ENCODE measurements around the gene FLNB.

FLNB gene

DNA sequence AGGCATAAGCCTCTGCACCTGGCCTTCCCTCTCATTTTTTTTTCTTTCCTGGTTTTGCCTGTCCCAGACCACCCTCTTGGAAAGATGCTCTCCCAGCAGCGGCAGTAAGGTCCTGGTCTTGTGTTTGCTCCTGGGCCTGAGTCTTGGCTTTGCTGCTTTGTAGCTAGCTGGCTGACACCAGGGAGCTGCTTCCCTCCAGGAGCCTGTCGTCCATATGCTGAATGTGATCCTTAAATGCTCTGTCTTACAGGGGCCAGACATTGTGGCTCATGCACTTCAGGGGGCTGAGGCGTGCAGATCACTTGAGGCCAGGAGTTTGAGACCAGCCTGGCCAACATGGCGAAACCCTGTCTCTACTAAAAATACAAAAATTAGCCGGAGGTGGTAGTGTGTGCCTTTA lies 17.2 kb downstream of the FLNB start:
- in situ Hi-C loops (cut with HindIII; ENCODE audit: low pct_ligation_motif_present, low sequenced_read_pairs) = no loop called here

DNA sequence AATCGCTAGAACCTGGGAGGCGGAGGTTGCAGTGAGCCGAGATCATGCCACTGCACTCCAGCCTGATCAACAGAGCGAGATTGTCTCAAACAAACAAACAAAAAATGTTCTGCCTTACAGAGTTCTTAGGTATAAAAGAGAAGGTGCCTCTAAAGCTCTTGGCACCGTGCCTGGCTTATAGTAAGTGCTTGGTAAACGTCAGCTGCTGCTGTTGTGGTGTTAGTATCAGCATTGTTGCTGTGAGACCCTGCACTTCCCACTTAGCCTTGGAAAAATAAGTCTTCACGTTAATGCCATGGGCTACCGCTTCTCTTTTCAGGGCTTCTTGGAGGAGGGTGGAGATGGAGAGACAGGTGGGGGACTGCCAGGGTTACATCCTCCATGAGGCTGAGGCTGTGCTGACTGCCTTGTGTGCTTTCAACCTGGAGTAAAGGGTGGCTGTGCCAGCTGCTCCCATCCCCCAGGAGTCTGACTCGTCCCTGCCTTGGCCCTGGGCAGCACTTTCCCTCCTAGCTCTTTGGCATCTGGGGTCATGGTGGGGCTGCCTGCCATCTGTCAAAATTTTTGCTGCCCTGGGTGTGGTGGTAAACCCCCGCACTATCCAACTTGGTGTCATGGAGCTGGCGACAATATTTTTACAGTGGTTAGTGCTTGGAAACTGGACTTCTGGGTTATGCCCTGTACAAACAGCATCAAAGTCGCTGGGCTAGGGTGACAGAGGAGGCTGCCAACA lies 17.8 kb downstream of the FLNB start:
- Histone ChIP-seq H3K27ac (peak overlapping the region; percentile 6), H3K36me3 (replicated peaks) (peaks cover 2% of the 10 kb centered on the region), H3K4me3 (ENCODE audit: low read depth, low read length) (no peak overlapping the region), H3K27me3 (replicated peaks) (no peaks in the 10 kb centered on the region)
- TF ChIP-seq, protein P1, sequence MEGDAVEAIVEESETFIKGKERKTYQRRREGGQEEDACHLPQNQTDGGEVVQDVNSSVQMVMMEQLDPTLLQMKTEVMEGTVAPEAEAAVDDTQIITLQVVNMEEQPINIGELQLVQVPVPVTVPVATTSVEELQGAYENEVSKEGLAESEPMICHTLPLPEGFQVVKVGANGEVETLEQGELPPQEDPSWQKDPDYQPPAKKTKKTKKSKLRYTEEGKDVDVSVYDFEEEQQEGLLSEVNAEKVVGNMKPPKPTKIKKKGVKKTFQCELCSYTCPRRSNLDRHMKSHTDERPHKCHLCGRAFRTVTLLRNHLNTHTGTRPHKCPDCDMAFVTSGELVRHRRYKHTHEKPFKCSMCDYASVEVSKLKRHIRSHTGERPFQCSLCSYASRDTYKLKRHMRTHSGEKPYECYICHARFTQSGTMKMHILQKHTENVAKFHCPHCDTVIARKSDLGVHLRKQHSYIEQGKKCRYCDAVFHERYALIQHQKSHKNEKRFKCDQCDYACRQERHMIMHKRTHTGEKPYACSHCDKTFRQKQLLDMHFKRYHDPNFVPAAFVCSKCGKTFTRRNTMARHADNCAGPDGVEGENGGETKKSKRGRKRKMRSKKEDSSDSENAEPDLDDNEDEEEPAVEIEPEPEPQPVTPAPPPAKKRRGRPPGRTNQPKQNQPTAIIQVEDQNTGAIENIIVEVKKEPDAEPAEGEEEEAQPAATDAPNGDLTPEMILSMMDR (IDR thresholded peaks at IDR 0.05; ENCODE audit: low read depth, low read length, missing control alignments) = no peak
- DNase-seq = peak; percentile 58
- in situ Hi-C loops (cut with HindIII; ENCODE audit: low pct_ligation_motif_present, low sequenced_read_pairs) = no loop called here

More for the DNA sequence above, 17.2 kb downstream of the FLNB start:
- no peaks in the 10 kb centered on the region for H3K27me3 ChIP-seq (replicated peaks)
- peaks cover 2% of the 10 kb centered on the region for H3K36me3 ChIP-seq (replicated peaks)
- DNase-seq = no peak
- H3K4me3 ChIP-seq (ENCODE audit: low read depth, low read length) = no peak overlapping the region
- no peak overlapping the region for H3K27ac ChIP-seq
- TF ChIP-seq, protein P1 (IDR thresholded peaks at IDR 0.05; ENCODE audit: low read depth, low read length, missing control alignments) = no peak

DNA sequence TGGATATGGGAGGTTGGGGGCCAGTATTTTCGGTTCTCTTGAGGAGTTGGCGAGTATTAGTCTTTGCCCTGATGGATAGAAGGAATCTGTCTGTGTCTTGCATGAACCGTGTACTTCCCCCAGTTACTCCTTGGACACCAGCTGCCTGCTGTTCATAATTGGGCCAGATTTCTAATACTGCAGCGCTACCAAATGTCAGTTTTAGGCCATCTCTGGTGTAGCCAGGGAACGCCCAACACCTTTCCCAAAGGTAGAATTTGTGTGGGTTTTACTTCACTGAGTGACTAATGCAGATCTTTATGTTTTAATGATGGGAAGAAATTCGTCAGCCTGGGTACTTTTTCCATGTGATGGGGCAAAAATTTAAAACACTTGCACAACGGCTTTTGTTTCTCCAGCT lies 18.4 kb downstream of the FLNB start:
- TF ChIP-seq, protein P1 (IDR thresholded peaks at IDR 0.05; ENCODE audit: low read depth, low read length, missing control alignments) = no peak
- Histone ChIP-seq H3K36me3 (replicated peaks) (peaks cover 3% of the 10 kb centered on the region), H3K4me3 (ENCODE audit: low read depth, low read length) (no peak overlapping the region), H3K27me3 (replicated peaks) (no peaks in the 10 kb centered on the region), H3K27ac (no peak overlapping the region)
- in situ Hi-C loops (cut with HindIII; ENCODE audit: low pct_ligation_motif_present, low sequenced_read_pairs) = no loop called here
- DNase-seq = no peak

DNA sequence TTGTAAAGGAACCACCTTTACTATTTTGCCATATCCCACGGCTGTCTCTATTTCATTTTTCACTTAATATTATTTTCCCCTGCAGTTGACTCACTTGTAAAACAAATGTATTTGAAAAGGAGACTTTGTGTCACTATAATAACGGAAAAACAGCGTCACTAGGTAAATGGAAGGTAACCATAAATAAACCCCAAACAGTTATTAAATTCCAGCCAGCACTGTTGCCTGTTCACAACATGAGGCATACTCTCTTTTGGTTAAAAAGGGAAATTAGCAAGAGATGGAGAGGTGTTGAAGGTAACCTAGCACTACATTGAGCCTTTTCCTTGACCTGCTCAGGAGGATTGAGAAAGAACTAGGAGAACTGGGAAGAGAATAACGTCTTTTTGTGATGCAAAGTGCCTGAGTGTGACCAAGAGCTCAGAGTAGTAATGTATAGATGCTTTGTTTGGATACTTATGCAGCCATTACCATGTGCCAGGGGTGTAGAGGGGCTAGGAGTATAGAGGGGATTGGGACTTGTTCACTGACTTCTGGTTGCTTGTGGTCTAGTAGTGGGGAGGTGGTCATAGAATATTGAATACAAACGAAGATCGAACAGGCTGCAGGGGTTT lies 19.6 kb downstream of the FLNB start:
- TF ChIP-seq, protein P1 (IDR thresholded peaks at IDR 0.05; ENCODE audit: low read depth, low read length, missing control alignments) = no peak
- Histone ChIP-seq H3K4me3 (ENCODE audit: low read depth, low read length) (no peak overlapping the region), H3K27ac (no peak overlapping the region), H3K27me3 (replicated peaks) (no peaks in the 10 kb centered on the region), H3K36me3 (replicated peaks) (peaks cover 6% of the 10 kb centered on the region)
- no peak for DNase-seq
- in situ Hi-C loops (cut with HindIII; ENCODE audit: low pct_ligation_motif_present, low sequenced_read_pairs) = no loop called here

DNA sequence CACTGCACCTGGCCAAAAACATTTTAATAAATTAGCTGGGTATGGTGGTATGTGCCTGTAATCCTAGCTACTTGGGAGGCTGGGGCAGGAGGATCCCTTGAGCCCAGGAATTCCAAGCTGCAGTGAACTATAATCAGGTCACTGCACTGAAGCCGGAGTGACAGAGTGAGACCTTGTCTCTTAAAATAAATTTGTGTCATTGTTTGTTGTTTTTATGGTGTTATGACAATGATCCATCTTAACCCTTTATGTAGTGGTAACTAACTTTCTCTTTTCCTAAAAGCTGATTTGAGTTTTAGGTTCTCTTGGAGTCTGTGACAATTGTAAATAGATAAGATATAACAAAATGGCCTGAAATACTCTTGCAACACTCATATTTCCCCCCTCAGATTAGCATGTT lies 20.7 kb downstream of the FLNB start:
- H3K27ac ChIP-seq = no peak overlapping the region

More for the DNA sequence above, 20.7 kb downstream of the FLNB start:
- DNase-seq = no peak
- no peaks in the 10 kb centered on the region for H3K27me3 ChIP-seq (replicated peaks)
- TF ChIP-seq, protein P1 (IDR thresholded peaks at IDR 0.05; ENCODE audit: low read depth, low read length, missing control alignments) = no peak
- in situ Hi-C loops (cut with HindIII; ENCODE audit: low pct_ligation_motif_present, low sequenced_read_pairs) = no loop called here
- peaks cover 6% of the 10 kb centered on the region for H3K36me3 ChIP-seq (replicated peaks)
- no peak overlapping the region for H3K4me3 ChIP-seq (ENCODE audit: low read depth, low read length)
